OCI-LY3 (cell line): ENCODE results near the gene TMEM125.

Source experiments
- EZH2phosphoT487 ChIP-seq: fragments of 200-600 bp; shearing (Covaris generic); IDR thresholded peaks from 2 replicates; pipeline ENCODE4 v1.6.1; 2018; ENCODE audit warnings: antibody characterized with exemption, mixed run types, low read depth
- TF ChIP-seq, protein P1 (sequence below): fragments of 200-600, 300-600 bp; sonication (generic); IDR thresholded peaks from 2 replicates; pipeline ENCODE4 v1.5.1; 2014; ENCODE audit warnings: antibody characterized with exemption, low read length, low read depth

DNA sequence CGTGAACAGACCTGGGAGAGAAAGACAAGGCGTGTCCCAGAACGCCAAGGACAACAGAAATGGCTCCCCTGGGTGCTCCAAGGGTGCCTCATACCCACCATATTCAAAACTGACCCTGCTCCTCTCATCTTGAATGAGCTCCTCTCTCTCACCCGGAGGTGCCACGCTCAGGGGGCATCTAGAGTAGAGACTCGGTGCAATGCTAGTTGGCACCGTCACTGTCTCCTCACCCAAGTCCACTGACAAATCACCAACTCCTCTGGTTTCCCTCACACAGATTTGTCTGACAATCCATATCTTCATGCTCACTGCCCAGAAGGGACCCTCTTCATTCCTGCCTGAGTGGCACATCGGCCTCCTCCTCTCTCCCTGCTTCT is 5.0 kb downstream of the TMEM125 start:
- TF ChIP-seq EZH2phosphoT487, result no peak
- TF ChIP-seq, protein P1, sequence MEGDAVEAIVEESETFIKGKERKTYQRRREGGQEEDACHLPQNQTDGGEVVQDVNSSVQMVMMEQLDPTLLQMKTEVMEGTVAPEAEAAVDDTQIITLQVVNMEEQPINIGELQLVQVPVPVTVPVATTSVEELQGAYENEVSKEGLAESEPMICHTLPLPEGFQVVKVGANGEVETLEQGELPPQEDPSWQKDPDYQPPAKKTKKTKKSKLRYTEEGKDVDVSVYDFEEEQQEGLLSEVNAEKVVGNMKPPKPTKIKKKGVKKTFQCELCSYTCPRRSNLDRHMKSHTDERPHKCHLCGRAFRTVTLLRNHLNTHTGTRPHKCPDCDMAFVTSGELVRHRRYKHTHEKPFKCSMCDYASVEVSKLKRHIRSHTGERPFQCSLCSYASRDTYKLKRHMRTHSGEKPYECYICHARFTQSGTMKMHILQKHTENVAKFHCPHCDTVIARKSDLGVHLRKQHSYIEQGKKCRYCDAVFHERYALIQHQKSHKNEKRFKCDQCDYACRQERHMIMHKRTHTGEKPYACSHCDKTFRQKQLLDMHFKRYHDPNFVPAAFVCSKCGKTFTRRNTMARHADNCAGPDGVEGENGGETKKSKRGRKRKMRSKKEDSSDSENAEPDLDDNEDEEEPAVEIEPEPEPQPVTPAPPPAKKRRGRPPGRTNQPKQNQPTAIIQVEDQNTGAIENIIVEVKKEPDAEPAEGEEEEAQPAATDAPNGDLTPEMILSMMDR, result no peak
